T-cell (primary cell): ENCODE data around the gene NUBP2. TPM values are rescaled to one million over a fixed set of nuclear protein-coding genes. Genes with fewer than 3 reads are reported as not detected.

Experiments
- ATAC-seq, 4 experiments: fragments of 200-7000 bp in 3 of 4; fragments of 150-1000 bp in 1 of 4; cut with Tn5 transposase; replicated peaks in 1 of 4; 1 replicate in 3 of 4; 2 replicates in 1 of 4; pipeline ENCODE4 v1.10.0; 2021; ENCODE audit warnings: moderate library complexity in 3 of 4, mild to moderate bottlenecking in 2 of 4, moderate number of reproducible peaks in 1 of 4
- CTCF ChIA-PET, 2 donors: fragments of 300-600 bp; sonication (Branson Sonifier 250); formaldehyde crosslinking; loops; one replicate each; lab custom pipeline; 2022; ENCODE audit warnings: antibody characterized with exemption in 2 of 2; lab: Charles Lee
- POLR2A ChIA-PET, 2 donors: fragments of 300-600 bp; sonication (Branson Sonifier 250); formaldehyde crosslinking; loops; one replicate each; lab custom pipeline; 2022; ENCODE audit warnings: antibody characterized with exemption in 2 of 2; lab: Charles Lee
- DNase-seq, 35 experiments: peaks; one replicate each; pipeline versions ENCODE4 v3.0.0 to v3.0.0-alpha.2; 2013 to 2023
- H3K27ac ChIP-seq: one replicate; pipeline ENCODE4 v1.5.1; 2013; ENCODE audit warnings: low read length
- H3K27me3 ChIP-seq, 2 experiments: replicated peaks in 1 of 2; 1 replicate in 1 of 2; 2 replicates in 1 of 2; pipeline versions ENCODE4 v1.6.1 to v1.7.0; 2013; ENCODE audit warnings: low read length in 1 of 2, mixed read lengths in 1 of 2; ENCODE audit not compliant: control insufficient read depth in 2 of 2, insufficient read depth in 2 of 2; ENCODE audit errors: extremely low read depth in 1 of 2
- H3K36me3 ChIP-seq, 2 donors: 1 replicate in 1 of 2; 2 replicates in 1 of 2; pipeline versions ENCODE4 v1.6.1 to v1.7.0; 2013; ENCODE audit warnings: low read length in 1 of 2; ENCODE audit not compliant: control insufficient read depth in 2 of 2, insufficient read depth in 1 of 2; ENCODE audit errors: extremely low read depth in 1 of 2
- H3K4me1 ChIP-seq, 2 experiments: 1 replicate in 1 of 2; 2 replicates in 1 of 2; pipeline versions ENCODE4 v1.6.1 to v1.7.0; 2013; ENCODE audit warnings: low read length in 2 of 2, mixed read lengths in 1 of 2; ENCODE audit not compliant: insufficient read depth in 2 of 2, control insufficient read depth in 1 of 2; ENCODE audit errors: extremely low read depth in 1 of 2
- H3K4me3 ChIP-seq, 2 donors: 1 replicate in 1 of 2; 2 replicates in 1 of 2; pipeline versions ENCODE4 v1.5.1 to v1.7.0; 2013; ENCODE audit warnings: mild to moderate bottlenecking in 2 of 2, low read length in 1 of 2, moderate library complexity in 1 of 2; ENCODE audit not compliant: control insufficient read depth in 1 of 2; ENCODE audit errors: extremely low read depth in 1 of 2
- H3K9me3 ChIP-seq: 2 replicates; pipeline ENCODE4 v1.7.0; 2013
- H3K27ac Mint-ChIP-seq, 2 donors: one replicate each; pipeline ENCODE4 v1.8.0; 2020 to 2021; ENCODE audit warnings: mild to moderate bottlenecking in 2 of 2, mixed read lengths in 2 of 2
- H3K27me3 Mint-ChIP-seq, 2 donors: one replicate each; pipeline ENCODE4 v1.8.0; 2021 to 2022; ENCODE audit warnings: mixed read lengths in 2 of 2
- H3K36me3 Mint-ChIP-seq: one replicate; pipeline ENCODE4 v1.8.0; 2021; ENCODE audit warnings: mixed read lengths
- H3K4me1 Mint-ChIP-seq, 3 donors: one replicate each; pipeline ENCODE4 v1.8.0; 2020 to 2022; ENCODE audit warnings: mixed read lengths in 3 of 3, mild to moderate bottlenecking in 1 of 3
- H3K4me3 Mint-ChIP-seq, 3 donors: one replicate each; pipeline ENCODE4 v1.8.0; 2020 to 2022; ENCODE audit warnings: mild to moderate bottlenecking in 3 of 3, mixed read lengths in 3 of 3, moderate library complexity in 3 of 3
- H3K9me3 Mint-ChIP-seq, 3 donors: one replicate each; pipeline ENCODE4 v1.8.0; 2020 to 2022; ENCODE audit warnings: mixed read lengths in 3 of 3
- WGBS: methylation state at CpG from one replicate; pipeline ENCODE4 v1.1.5; 2013; ENCODE audit warnings: missing lambda C conversion rate; ENCODE audit not compliant: insufficient coverage; 5-methylcytosine and 5-hydroxymethylcytosine counted together
- total RNA-seq, 35 experiments: library from RNA in 6 of 35; stranded (reverse) in 6 of 35; fragments of 120-200 nt in 1 of 35; gene quantifications; one replicate each; pipeline versions ENCODE4 v1.2.1 to v1.2.4 and lab custom pipeline; 2013 to 2026

Gene NUBP2
- total RNA-seq, 5 donors from 2014 or later (not counting 1 experiment from before 2014, with no cell fraction given): 41.2 to 77.0 (median 74.3) TPM

GRCh38 chr16:1746693-1747195, 36.0 kb upstream of the NUBP2 start:
- POLR2A ChIA-PET: no interaction called here
- no peak overlapping the region for H3K27ac Mint-ChIP-seq
- H3K4me3 ChIP-seq: no peak overlapping the region
- H3K36me3 Mint-ChIP-seq: peaks cover 22% of the 10 kb centered on the region
- no peak overlapping the region for H3K4me3 Mint-ChIP-seq
- no peaks in the 10 kb centered on the region for H3K9me3 Mint-ChIP-seq
- DNase-seq: no peak
- no peaks in the 10 kb centered on the region for H3K9me3 ChIP-seq
- no peaks in the 10 kb centered on the region for H3K4me1 Mint-ChIP-seq
- no peaks in the 10 kb centered on the region for H3K27me3 ChIP-seq
- H3K36me3 ChIP-seq: peaks cover 24 to 75% of the 10 kb centered on the region in 2 donors
- H3K4me1 ChIP-seq: no peaks in the 10 kb centered on the region
- WGBS: 96% methylated on average over 31 of the region's 31 CpGs
- no peak overlapping the region for H3K27ac ChIP-seq
- no peak for ATAC-seq
- H3K27me3 Mint-ChIP-seq: no peaks in the 10 kb centered on the region
- CTCF ChIA-PET: no interaction called here

- CTCF ChIA-PET: no interaction called here
- no peak overlapping the region for H3K4me3 ChIP-seq
- peaks cover 28 to 76% of the 10 kb centered on the region in 2 donors for H3K36me3 ChIP-seq
- peaks cover 30% of the 10 kb centered on the region for H3K36me3 Mint-ChIP-seq
- H3K4me1 ChIP-seq: no peaks in the 10 kb centered on the region
- no peaks in the 10 kb centered on the region for H3K9me3 Mint-ChIP-seq
- H3K27ac ChIP-seq: no peak overlapping the region
- H3K27me3 Mint-ChIP-seq: no peaks in the 10 kb centered on the region
- H3K27ac Mint-ChIP-seq: no peak overlapping the region
- H3K27me3 ChIP-seq: no peaks in the 10 kb centered on the region
- DNase-seq: no peak
- H3K4me1 Mint-ChIP-seq: no peaks in the 10 kb centered on the region
- POLR2A ChIA-PET: no interaction called here
- H3K4me3 Mint-ChIP-seq: no peak overlapping the region
- WGBS: 97% methylated on average over 11 of the region's 11 CpGs
- no peak for ATAC-seq
- no peaks in the 10 kb centered on the region for H3K9me3 ChIP-seq
These were observed 34.8 kb upstream of the NUBP2 start for GRCh38 chr16:1747934-1748333.

- H3K27ac ChIP-seq: no peak overlapping the region
- DNase-seq (no peak), ATAC-seq (no peak)
- POLR2A ChIA-PET: no interaction called here
- Mint-ChIP-seq H3K27ac (no peak overlapping the region), H3K9me3 (no peaks in the 10 kb centered on the region), H3K4me3 (no peak overlapping the region), H3K4me1 (no peaks in the 10 kb centered on the region), H3K27me3 (no peaks in the 10 kb centered on the region), H3K36me3 (peaks cover 32% of the 10 kb centered on the region)
- 97% methylated on average over 22 of the region's 29 CpGs for WGBS
- CTCF ChIA-PET: no interaction called here
- H3K36me3 ChIP-seq: peaks cover 32 to 69% of the 10 kb centered on the region in 2 donors
- H3K4me1 ChIP-seq: no peaks in the 10 kb centered on the region
- no peaks in the 10 kb centered on the region for H3K27me3 ChIP-seq
- H3K4me3 ChIP-seq: no peak overlapping the region
- no peaks in the 10 kb centered on the region for H3K9me3 ChIP-seq
These were observed 33.3 kb upstream of the NUBP2 start for GRCh38 chr16:1749152-1750117.

GRCh38 chr16:1751946-1752345, 30.8 kb upstream of the NUBP2 start:
- peaks cover 25% of the 10 kb centered on the region for H3K36me3 Mint-ChIP-seq
- H3K27ac Mint-ChIP-seq: no peak overlapping the region
- no peak overlapping the region for H3K4me3 Mint-ChIP-seq
- Histone ChIP-seq H3K27me3 (no peaks in the 10 kb centered on the region), H3K27ac (no peak overlapping the region), H3K4me1 (peaks cover 0 to 2% of the 10 kb centered on the region in 2 experiments), H3K36me3 (peaks cover 28 to 61% of the 10 kb centered on the region in 2 donors), H3K9me3 (no peaks in the 10 kb centered on the region), H3K4me3 (no peak overlapping the region)
- ChIA-PET CTCF (no interaction called here), POLR2A (no interaction called here)
- no peaks in the 10 kb centered on the region for H3K27me3 Mint-ChIP-seq
- DNase-seq (no peak), ATAC-seq (no peak)
- WGBS: 96% methylated on average over 16 of the region's 16 CpGs
- H3K9me3 Mint-ChIP-seq: no peaks in the 10 kb centered on the region
- peaks cover 4 to 10% (median 6%) of the 10 kb centered on the region in 3 donors for H3K4me1 Mint-ChIP-seq

- Mint-ChIP-seq H3K36me3 (peaks cover 25% of the 10 kb centered on the region), H3K4me1 (peaks cover 6 to 18% (median 9%) of the 10 kb centered on the region in 3 donors), H3K4me3 (no peak overlapping the region), H3K9me3 (no peaks in the 10 kb centered on the region), H3K27ac (no peak overlapping the region), H3K27me3 (no peaks in the 10 kb centered on the region)
- DNase-seq: no peak
- no peak for ATAC-seq
- Histone ChIP-seq H3K36me3 (peaks cover 26 to 52% of the 10 kb centered on the region in 2 donors), H3K27me3 (no peaks in the 10 kb centered on the region), H3K9me3 (no peaks in the 10 kb centered on the region), H3K4me1 (peaks cover 0 to 11% of the 10 kb centered on the region in 2 experiments), H3K4me3 (no peak overlapping the region), H3K27ac (no peak overlapping the region)
- CTCF ChIA-PET: no interaction called here
- POLR2A ChIA-PET: no interaction called here
- WGBS: 100% methylated on average over 8 of the region's 14 CpGs
These were observed 29.9 kb upstream of the NUBP2 start for GRCh38 chr16:1752853-1753252.

- no peak overlapping the region for H3K4me3 ChIP-seq
- Mint-ChIP-seq H3K27me3 (no peaks in the 10 kb centered on the region), H3K4me3 (no peak overlapping the region), H3K4me1 (peaks cover 6 to 20% (median 9%) of the 10 kb centered on the region in 3 donors), H3K36me3 (peaks cover 20% of the 10 kb centered on the region), H3K9me3 (no peaks in the 10 kb centered on the region), H3K27ac (peak overlapping the region in 1 of 2 donors; percentile 11)
- CTCF ChIA-PET: no interaction called here
- H3K9me3 ChIP-seq: no peaks in the 10 kb centered on the region
- H3K27ac ChIP-seq: no peak overlapping the region
- DNase-seq: no peak
- POLR2A ChIA-PET: no interaction called here
- peaks cover 0 to 14% of the 10 kb centered on the region in 2 experiments for H3K4me1 ChIP-seq
- H3K36me3 ChIP-seq: peaks cover 24 to 44% of the 10 kb centered on the region in 2 donors
- no peak for ATAC-seq
- WGBS: 90% methylated on average over 10 of the region's 12 CpGs
- H3K27me3 ChIP-seq: no peaks in the 10 kb centered on the region
These were observed 28.6 kb upstream of the NUBP2 start for GRCh38 chr16:1754204-1754603.
